SIG-M5 treated with dmso at 0.1 percent for 504 hours (cell line): ENCODE measurements around the gene HECTD2.
A peak's percentile ranks its signal among the peaks of the same experiment; 100 is the strongest.

ENCODE experiments used
- DNase-seq: peaks from one replicate; lab custom pipeline; 2025; ENCODE audit not compliant: unreplicated experiment; lab: John Stamatoyannopoulos, UW

HECTD2 gene

GRCh38 chr10:91471602-91472001 is 61.5 kb downstream of the HECTD2 start:
- no peak for DNase-seq

DNA sequence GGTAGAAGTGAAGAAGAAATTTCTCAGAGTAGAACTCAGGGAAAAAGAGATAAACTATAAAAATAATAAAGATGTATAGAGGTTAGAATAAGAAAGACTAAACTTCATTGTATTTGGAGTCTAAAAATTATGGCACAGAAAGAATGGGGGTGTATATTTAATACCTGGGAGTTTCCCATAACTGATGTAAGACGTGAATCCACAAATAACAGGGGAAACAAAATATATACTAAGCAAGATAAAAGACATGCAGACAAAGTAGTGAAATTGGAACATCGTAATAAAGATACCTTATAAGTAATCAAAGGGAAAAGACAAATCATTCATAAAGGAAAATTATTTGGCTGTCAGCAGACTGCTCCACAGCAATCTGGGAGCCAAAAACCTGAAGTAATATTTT is 62.8 kb downstream of the HECTD2 start:
- DNase-seq: no peak

GRCh38 chr10:91474009-91474408 is 63.9 kb downstream of the HECTD2 start:
- DNase-seq: no peak

DNA sequence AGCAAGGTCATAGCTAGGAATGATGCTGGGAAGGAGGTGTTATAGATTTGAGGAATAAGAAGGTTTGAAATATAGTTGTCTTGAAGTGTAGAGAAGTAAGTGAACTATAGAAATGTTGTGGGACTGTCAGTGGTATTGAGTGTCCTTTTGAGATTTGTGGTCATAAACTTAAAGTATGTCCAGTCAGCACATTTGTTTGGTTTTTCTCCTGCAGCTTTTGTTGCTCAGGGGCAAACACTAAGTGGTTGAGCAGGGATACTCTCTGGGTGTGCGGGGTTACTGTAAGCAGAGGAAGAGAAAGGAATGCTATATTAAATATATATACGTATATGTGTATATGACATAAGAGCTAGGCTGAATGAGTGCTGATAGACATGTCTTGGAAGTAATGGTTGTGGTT is 67.1 kb downstream of the HECTD2 start:
- no peak for DNase-seq

- DNase-seq: no peak
Measured at GRCh38 chr10:91479583-91479982, 69.4 kb downstream of the HECTD2 start.

DNA sequence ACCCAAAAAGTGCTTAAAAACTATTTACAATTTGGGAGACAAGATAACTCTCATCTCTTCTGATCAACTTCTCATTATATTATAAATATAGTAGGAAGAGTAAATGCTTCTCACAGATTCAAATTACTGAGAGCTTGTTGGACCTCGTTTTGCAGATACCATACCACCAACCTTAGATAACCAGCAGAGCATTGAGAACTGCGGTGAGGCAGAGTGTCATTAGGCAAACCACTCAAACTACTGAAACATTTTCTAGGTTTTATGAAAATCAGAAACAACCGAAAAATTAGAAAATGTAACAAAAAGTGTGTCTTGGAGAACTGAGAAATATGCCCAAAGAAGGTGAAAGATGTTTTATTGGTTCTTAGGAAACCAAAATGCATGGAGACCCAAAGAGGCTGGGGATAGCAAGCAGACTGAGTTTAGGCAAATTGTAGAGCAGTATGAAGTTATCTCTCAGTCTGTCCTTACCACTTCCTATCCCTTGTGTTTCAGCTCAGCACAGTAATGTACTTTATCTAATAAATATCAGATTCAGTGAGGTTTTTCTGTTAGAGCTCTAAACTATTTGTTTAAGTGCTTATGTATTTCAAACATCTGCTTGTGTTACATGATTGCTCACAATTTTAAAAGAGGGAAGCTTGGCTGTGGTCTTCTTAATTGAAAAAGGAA is 77.9 kb downstream of the HECTD2 start:
- DNase-seq: no peak

GRCh38 chr10:91493313-91493712 is 83.2 kb downstream of the HECTD2 start:
- DNase-seq: no peak

GRCh38 chr10:91495402-91495801 is 85.3 kb downstream of the HECTD2 start:
- DNase-seq: no peak

- DNase-seq: no peak
Measured at GRCh38 chr10:91496016-91496415, 85.9 kb downstream of the HECTD2 start.

DNA sequence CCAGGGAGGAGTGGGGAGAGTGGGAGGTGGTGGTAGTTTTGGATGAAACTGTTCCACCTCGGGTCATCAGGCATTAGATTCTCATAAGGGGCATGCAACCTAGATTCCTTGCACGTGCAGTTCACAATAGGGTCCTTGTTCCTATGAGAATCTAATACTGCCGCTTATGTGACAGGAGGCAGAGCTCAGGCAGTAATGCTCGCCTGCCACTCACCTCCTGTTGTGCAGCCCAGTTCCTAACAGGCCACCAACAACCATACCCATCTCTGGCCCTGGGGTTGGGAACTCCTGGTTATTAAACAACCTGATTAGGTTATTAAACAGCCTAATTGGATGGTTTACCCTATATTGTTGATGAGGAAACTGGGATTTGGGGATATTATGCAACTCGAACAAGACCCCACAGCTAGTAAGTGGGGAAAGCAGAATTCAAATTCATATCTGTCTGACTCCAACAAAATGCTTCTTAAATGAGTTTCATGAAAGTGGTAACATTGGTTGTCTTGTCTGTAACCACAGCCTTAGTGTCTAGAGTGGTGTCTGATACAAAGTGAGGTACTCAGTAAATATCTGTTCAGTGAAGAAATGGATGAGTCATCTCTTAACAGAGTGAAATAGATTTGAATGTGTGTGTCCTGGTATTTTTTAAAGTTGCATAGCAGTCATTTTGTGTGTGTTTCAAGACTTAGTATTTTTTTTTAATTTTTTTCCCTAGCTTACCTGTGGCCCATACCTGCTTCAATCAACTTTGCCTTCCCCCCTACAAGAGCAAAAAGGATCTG is 101.6 kb downstream of the HECTD2 start:
- DNase-seq: no peak

GRCh38 chr10:91512458-91512857 is 102.3 kb downstream of the HECTD2 start:
- DNase-seq: no peak

GRCh38 chr10:91513598-91514424 is 103.7 kb downstream of the HECTD2 start:
- no peak for DNase-seq

- no peak for DNase-seq
Measured at GRCh38 chr10:91514787-91515186, 104.6 kb downstream of the HECTD2 start.

GRCh38 chr10:91517394-91517793 is 107.2 kb downstream of the HECTD2 start:
- no peak for DNase-seq

- no peak for DNase-seq
Measured at GRCh38 chr10:91519899-91520514, 109.9 kb downstream of the HECTD2 start.

- peak; percentile 4 for DNase-seq
Measured at GRCh38 chr10:91520661-91521060, 110.5 kb downstream of the HECTD2 start.

DNA sequence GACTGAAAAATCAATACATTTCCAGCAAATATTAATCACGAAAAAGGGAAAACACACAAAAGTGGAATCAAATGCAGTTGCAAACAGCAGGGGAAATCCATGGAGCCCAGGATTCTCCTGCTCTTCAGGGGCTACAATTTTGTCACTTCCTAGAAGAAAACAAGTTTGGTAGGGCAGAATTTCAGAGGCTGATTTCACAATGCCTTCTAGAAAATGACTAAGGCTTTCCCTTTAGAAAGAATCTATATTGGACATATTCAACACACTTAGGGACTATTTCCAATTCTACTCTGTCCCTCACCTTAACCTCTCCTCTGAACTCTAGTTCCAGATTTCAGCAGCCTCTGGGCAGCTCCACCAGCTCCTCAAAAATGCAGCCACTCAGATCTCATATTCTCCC is 111.3 kb downstream of the HECTD2 start:
- peak; percentile 22 for DNase-seq

DNA sequence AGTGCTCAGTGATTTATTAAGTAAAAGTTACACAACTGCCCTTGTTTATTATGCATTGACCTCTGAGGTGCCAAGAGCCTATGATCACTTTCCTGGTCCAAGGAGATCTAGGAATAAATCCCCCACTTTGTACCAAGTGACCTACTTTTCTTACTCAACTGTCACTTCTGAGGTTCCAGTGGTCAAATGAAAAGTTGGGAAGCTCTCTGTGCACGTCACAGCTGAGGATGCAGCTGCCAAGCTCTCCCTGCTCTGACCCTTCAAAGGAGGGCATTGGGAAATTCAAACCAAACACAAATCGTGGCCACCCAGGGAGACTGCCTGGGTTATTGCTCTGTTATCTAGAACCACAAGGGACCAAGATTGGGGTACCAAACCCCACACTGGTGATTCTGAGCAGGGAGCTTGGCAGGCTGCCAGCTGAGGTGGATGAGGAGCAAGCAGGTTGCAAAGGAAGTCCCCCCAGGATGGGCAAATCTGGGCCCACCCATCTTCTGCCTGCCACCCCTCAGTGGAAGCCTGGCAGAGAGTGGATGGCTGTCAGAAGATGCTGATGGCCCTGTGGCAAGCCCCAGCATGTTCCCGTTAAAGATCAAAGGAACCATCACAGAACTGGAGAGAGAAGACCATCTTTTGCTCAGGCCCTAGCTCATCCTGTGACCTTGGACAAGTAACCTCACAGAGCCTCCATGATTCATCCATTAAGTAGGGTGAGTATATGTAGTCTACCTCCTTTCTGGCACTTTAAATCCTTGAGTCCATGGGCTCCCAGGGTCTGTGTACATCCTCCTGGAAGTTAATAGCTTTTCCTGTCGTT is 116.0 kb downstream of the HECTD2 start:
- no peak for DNase-seq

- no peak for DNase-seq
Measured at GRCh38 chr10:91528080-91528479, 117.9 kb downstream of the HECTD2 start.

DNA sequence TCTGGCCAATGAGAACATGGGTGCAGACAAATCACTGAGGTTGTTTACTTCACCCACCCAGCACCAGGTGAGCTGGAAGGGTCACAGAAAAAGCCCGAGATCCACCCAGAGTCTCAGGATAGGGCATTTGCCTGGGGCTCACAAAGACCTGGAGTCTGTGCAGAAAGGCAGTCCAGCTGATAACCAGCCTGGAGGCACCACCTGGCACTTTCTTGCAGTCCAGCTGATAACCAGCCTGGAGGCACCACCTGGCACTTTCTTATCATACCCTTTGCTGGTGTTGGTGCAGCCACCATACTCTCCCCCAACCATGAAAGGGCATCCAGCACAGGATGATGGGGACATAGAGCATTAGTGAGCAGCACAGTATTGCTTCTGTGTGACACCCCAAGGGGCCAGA is 118.6 kb downstream of the HECTD2 start:
- no peak for DNase-seq
